Measurements from ENCODE around the gene SIK2.

SIK2 gene

GRCh38 chr11:111665777-111666176 lies 63.5 kb downstream of the SIK2 start:
- no peak for DNase-seq (ENCODE audit: low read depth)
- H3K4me3 ChIP-seq (ENCODE audit: low read length): no peak overlapping the region
- no peak for TF ChIP-seq CTCF (conservative IDR thresholded peaks at IDR 0.05; ENCODE audit: low read depth, low read length)

- TF ChIP-seq CTCF (conservative IDR thresholded peaks at IDR 0.05; ENCODE audit: low read depth, low read length): no peak
- DNase-seq (ENCODE audit: low read depth): no peak
- H3K4me3 ChIP-seq (ENCODE audit: low read length): no peak overlapping the region
These were observed 66.7 kb downstream of the SIK2 start for GRCh38 chr11:111668980-111669379.

- no peak for TF ChIP-seq CTCF (conservative IDR thresholded peaks at IDR 0.05; ENCODE audit: low read depth, low read length)
- DNase-seq (ENCODE audit: low read depth): no peak
- no peak overlapping the region for H3K4me3 ChIP-seq (ENCODE audit: low read length)
These were observed 69.1 kb downstream of the SIK2 start for GRCh38 chr11:111671383-111671782.

GRCh38 chr11:111672949-111673348 lies 70.7 kb downstream of the SIK2 start:
- H3K4me3 ChIP-seq (ENCODE audit: low read length): no peak overlapping the region
- no peak for DNase-seq (ENCODE audit: low read depth)
- no peak for TF ChIP-seq CTCF (conservative IDR thresholded peaks at IDR 0.05; ENCODE audit: low read depth, low read length)

- no peak overlapping the region for H3K4me3 ChIP-seq (ENCODE audit: low read length)
- DNase-seq (ENCODE audit: low read depth): no peak
- no peak for TF ChIP-seq CTCF (conservative IDR thresholded peaks at IDR 0.05; ENCODE audit: low read depth, low read length)
These were observed 72.7 kb downstream of the SIK2 start for GRCh38 chr11:111674941-111675340.

GRCh38 chr11:111675891-111676290 lies 73.6 kb downstream of the SIK2 start:
- DNase-seq (ENCODE audit: low read depth): no peak
- no peak overlapping the region for H3K4me3 ChIP-seq (ENCODE audit: low read length)
- no peak for TF ChIP-seq CTCF (conservative IDR thresholded peaks at IDR 0.05; ENCODE audit: low read depth, low read length)

GRCh38 chr11:111676878-111677585 lies 74.8 kb downstream of the SIK2 start:
- H3K4me3 ChIP-seq (ENCODE audit: low read length): no peak overlapping the region
- DNase-seq (ENCODE audit: low read depth): peak; percentile 35
- TF ChIP-seq CTCF (conservative IDR thresholded peaks at IDR 0.05; ENCODE audit: low read depth, low read length): no peak
